T-helper 1 cell treated with Interleukin-12 subunit alpha and Interleukin-12 subunit beta and Interleukin-4 antibody, amounts not matched to agents 30 ng/mL and 1 ng/mL, for 36 hours (primary cell): ENCODE results near the gene ATAD3A. TPM values are rescaled to one million over a fixed set of nuclear protein-coding genes. Genes with fewer than 3 reads are reported as not detected.
"Not testable (repeated sequence)": the region's sequence is repeated elsewhere in the genome, so short reads cannot be mapped to it uniquely, and the experiment has no call there.

Source experiments
- intact Hi-C: fragments of 100-400 bp; cut with micrococcal nuclease; formaldehyde crosslinking; loops from one replicate; pipeline ENCODE4 v1.15.1; 2024
- total RNA-seq: library from RNA; stranded (reverse); gene quantifications from 2 replicates; pipeline ENCODE4 v1.2.3, GENCODE V29; 2022

ATAD3A gene
- 47.3 and 49.8 TPM in 2 replicates for total RNA-seq

DNA sequence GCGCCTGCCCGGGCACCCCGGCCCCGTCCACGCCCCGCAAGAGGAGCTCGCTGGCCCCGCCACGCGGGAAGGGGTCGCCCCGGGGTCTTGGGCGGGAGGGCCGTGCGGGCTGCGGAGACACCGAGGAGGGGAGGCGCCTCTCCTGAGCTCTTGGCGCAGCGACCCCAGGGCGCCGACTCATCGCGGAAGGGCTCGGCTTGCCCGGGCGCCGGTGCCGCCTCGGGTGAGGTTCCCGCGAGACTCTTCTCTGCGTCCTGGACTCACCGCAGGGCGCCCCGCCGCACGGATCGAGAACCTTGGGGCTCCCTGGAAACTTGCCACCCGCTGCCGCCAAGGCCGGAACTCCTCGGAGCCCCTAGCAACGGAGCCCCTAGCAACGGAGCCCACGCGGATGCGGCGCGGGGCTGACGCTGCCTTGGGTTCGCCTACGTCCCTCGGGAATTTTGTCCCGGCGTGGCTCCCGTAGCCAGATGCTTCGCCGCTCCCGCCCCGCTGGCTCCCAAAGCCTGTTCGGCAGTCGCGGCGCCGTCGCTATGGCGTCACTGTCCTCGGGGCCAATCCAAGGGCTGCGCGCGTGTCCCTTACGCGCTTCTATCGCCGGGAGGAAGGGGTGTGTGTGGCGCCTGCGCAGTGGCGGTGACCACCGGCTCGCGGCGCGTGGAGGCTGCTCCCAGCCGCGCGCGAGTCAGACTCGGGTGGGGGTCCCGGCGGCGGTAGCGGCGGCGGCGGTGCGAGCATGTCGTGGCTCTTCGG, at the start of gene ATAD3A:
Gene ATAD3A, plus strand, starts transcription at position 630 of the 753 bp plus-strand sequence. Its CDS starts 107 bp downstream, at position 737.
- intact Hi-C loops, result loop anchor here (1.0 to 10.0 kb wide), 7 partner anchors 40 to 551 kb away; partner anchors contain the start of genes ATAD3B, CALML6, CCNL2 and KLHL17

- intact Hi-C loops, result no loop called here
Measured at GRCh38 chr1:1462318-1462966, 49.5 kb upstream of the ATAD3A start.

- intact Hi-C loops, result no loop called here
Measured at GRCh38 chr1:1463312-1463711, 48.6 kb upstream of the ATAD3A start.

GRCh38 chr1:1468196-1468985, 43.6 kb upstream of the ATAD3A start:
- intact Hi-C loops, result not testable (repeated sequence)

GRCh38 chr1:1470626-1471388, 41.2 kb upstream of the ATAD3A start:
- intact Hi-C loops, result loop anchor here (1.0 to 2.0 kb wide), 9 partner anchors 36 to 188 kb away; partner anchors contain the start of genes AURKAIP1, CCNL2, CDK11B and MIB2

DNA sequence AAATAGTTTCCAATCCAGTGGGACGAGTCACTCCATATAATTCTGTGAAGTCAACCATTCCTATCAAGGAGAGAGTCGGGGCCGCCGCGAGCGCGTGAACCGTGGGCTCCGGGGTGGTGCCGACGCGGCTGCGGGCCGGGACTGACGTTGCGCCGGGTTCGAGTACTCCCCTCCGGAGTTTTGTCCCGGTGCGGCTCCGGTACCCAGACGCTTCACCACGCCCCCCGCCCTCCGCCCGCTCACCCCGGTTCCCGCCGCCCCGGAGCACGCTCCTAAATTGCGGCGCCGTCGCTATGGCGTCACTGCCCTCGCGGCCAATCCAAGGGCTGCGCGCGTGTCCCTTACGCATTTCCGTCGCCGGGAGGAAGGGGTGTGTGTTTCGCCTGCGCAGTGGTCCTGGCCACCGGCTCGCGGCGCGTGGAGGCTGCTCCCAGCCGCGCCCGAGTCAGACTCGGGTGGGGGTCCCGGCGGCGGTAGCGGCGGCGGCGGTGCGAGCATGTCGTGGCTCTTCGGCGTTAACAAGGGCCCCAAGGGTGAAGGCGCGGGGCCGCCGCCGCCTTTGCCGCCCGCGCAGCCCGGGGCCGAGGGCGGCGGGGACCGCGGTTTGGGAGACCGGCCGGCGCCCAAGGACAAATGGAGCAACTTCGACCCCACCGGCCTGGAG, 40.4 kb upstream of the ATAD3A start, which contains the start of gene ATAD3B:
Gene ATAD3B, plus strand, starts transcription at position 377 of the 664 bp plus-strand sequence. Its CDS starts 120 bp downstream, at position 497.
- intact Hi-C loops, result loop anchor here (1.0 to 2.0 kb wide), 9 partner anchors 36 to 188 kb away; partner anchors contain the start of genes AURKAIP1, CCNL2, CDK11B and MIB2

DNA sequence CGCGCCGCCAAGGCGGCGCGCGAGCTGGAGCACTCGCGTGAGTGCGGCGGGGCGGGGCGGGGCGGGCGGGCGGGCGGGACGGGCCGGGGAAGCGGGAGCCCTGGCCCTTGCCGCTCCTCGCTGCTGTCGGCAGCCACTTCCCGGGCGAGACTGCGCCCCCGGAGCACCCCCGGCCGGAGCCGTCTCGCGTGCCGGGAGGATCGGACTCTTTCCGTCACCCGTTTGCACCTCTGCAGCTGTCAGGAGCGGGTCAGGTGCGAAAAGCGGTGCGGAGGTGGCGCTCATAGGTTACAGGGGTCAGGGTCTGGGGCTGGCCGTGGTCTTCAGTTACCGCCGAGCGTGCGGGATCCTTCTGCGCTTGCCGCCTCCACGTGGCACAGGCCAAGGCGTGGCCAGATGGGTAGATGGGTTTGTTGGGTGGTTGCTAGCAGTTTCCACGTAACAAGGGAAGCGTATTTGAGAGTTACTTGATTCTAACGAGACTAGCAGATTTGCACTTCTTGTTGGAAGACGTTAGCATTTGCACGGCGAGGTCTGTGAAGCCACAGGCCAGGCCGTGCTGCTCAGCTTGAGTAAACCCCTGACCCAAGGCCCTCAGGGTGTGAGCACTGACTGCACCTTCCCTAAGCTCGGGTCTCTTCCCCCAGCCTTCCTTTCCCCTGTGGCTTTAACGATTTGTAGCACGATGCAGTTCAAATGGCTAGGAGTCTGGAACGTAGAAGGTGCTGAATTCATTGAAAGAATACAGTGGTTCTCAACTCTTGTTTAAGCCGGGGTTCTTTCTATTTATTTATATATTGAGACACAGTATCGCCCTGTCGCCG, 39.7 kb upstream of the ATAD3A start:
- intact Hi-C loops, result not testable (repeated sequence)

- intact Hi-C loops, result not testable (repeated sequence)
Measured at GRCh38 chr1:1476011-1476410, 36.0 kb upstream of the ATAD3A start.

- intact Hi-C loops, result no loop called here
Measured at GRCh38 chr1:1477206-1477605, 34.8 kb upstream of the ATAD3A start.

GRCh38 chr1:1479547-1480487, 32.1 kb upstream of the ATAD3A start:
- intact Hi-C loops, result no loop called here

- intact Hi-C loops, result not testable (repeated sequence)
Measured at GRCh38 chr1:1480488-1480867, 31.5 kb upstream of the ATAD3A start.

GRCh38 chr1:1481811-1482210, 30.2 kb upstream of the ATAD3A start:
- intact Hi-C loops, result not testable (repeated sequence)

- intact Hi-C loops, result no loop called here
Measured at GRCh38 chr1:1482856-1483255, 29.1 kb upstream of the ATAD3A start.

DNA sequence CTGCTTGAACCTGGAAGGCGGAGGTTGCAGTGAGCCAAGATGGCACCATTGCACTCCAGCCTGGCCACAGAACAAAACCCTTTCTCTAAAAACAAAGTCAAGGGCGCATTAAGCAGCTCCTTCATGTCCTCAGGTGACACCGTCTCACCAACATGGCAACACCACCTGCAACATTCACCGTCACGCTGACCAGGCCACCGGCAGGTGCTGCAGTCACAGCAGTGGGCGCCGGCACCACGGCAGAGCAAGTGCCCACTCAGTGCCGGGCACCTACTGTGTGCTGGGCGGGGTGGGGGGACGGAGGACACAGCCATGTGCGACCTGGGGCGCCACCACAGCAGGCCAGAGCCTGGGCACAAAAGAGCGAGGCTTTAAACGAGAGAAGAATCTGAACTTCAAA, 28.2 kb upstream of the ATAD3A start:
- intact Hi-C loops, result no loop called here

GRCh38 chr1:1484976-1485750, 26.8 kb upstream of the ATAD3A start:
- intact Hi-C loops, result not testable (repeated sequence)

DNA sequence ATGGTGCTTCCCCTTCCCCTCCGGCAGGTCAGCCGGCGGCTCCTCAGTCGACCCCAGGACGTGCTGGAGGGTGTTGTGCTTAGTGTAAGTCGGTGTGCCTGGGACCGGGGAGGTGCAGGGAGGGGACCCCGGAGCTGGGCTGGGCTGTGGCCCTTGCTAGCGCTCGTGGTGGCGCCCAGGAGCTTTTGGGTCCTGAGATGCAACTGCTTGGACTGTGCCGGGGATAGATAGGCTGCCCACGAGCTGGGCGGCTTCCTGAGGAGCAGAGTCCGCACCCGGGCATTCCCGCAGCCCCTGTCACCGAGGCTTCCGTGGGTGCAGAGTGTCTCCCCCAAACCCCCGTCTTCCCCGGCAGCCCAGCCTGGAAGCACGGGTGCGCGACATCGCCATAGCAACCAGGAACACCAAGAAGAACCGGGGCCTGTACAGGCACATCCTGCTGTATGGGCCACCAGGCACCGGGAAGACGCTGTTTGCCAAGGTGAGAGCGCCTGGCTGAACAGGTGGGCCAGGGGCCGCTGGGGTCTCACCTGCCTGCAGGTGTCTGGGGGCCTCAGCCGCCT, 26.1 kb upstream of the ATAD3A start:
- intact Hi-C loops, result not testable (repeated sequence)

DNA sequence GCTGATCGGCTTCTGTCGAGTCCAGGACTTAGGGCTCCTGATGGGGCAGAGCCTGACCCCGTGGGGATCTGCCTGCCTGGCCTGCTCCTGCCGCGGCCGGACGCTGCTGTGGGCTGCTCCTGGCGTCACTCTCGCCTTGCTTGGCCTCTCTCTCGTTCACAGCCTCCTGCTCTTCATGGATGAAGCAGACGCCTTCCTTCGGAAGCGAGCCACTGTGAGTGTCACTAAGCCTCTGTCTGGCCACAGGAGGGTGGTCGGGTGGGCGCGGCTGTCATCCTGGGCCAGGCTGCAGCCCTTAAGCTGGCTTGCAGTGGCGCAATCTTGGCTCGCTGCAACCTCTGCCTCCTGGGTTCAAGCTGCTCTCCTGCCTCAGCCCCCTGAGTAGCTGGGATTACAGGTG, 24.3 kb upstream of the ATAD3A start:
- intact Hi-C loops, result no loop called here
